HG02610 (cell line): ENCODE results near the gene LRPAP1.
A peak's percentile ranks its signal among the peaks of the same experiment; 100 is the strongest.
"Not testable (repeated sequence)": the region's sequence is repeated elsewhere in the genome, so short reads cannot be mapped to it uniquely, and the experiment has no call there.

ENCODE experiments used
- ATAC-seq: cut with Tn5 transposase; IDR thresholded peaks from one replicate; pipeline ENCODE4 v1.9.1; 2021; ENCODE audit warnings: mild to moderate bottlenecking, moderate library complexity; ENCODE audit not compliant: unreplicated experiment

Gene LRPAP1

DNA sequence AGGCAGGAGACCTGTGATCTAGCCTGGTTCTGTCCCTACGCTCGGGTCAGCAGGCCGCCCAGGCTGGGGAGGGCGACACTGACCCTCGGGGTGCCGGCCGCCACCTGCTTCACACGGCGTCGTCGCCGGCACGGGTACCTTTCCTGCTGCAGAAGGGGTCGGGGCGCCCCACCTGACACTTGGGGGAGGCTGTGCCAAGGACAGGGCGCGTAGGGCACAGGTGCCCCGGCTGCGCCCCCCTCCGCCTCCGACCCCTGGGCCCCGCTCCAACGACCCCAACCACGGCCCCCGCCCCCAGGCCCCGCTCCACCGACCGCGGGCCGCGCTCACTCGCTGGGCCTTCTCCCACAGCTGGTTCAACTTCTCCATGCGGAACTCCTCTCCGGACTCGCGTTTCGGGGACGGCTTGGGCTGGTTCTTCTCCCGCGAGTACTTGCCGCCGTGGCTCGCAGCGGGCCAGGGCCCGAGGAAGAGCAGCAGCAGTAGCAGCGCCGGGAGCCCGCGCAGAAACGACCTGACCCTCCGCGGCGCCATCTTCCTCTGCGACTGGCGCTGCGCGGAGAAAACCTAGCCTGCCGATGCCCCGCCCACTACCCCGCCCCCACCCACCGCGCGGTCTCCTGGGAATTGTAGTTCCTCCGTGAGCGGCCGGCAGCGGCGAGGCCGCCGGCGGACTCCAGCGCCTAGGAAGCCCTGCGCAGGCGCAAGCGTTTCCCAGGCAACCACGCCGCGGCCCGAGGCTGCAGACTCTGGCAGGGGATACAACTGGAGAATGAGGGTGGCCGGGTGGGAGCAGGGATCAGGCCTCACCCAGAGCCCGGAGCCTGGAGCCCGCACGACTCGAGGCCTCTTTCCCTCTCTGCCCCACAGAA is at the start of gene LRPAP1:
Gene LRPAP1, minus strand, starts transcription at position 544 of the 872 bp plus-strand sequence. Its CDS starts 10 bp downstream, at position 534.
- ATAC-seq, result peak; percentile 85

GRCh38 chr4:3581334-3582090 is 49.3 kb upstream of the LRPAP1 start:
- not testable (repeated sequence) for ATAC-seq

DNA sequence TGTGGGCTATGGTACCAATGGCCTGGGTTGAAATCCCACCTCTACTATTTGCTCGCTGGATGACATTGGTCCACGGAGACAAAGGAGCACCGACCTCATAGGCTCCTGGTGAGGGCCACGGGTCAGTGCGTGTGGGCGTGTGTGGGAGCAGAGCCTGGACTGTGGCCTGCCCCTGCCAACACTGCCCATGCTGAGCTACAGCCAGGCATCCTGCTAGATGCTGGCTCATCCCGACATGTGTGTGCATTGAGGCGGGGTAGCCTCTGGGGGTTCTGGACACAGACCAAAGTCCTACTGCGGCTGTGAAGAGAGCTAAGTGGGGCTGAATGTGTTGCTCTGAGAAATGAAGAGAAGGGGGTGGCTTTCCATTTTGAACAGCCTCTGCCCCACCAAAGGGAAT is 48.6 kb upstream of the LRPAP1 start:
- not testable (repeated sequence) for ATAC-seq

- not testable (repeated sequence) for ATAC-seq
These were observed 46.4 kb upstream of the LRPAP1 start for GRCh38 chr4:3578527-3579144.

GRCh38 chr4:3578052-3578451 is 45.8 kb upstream of the LRPAP1 start:
- not testable (repeated sequence) for ATAC-seq

- ATAC-seq, result not testable (repeated sequence)
These were observed 45.1 kb upstream of the LRPAP1 start for GRCh38 chr4:3577208-3577892.

DNA sequence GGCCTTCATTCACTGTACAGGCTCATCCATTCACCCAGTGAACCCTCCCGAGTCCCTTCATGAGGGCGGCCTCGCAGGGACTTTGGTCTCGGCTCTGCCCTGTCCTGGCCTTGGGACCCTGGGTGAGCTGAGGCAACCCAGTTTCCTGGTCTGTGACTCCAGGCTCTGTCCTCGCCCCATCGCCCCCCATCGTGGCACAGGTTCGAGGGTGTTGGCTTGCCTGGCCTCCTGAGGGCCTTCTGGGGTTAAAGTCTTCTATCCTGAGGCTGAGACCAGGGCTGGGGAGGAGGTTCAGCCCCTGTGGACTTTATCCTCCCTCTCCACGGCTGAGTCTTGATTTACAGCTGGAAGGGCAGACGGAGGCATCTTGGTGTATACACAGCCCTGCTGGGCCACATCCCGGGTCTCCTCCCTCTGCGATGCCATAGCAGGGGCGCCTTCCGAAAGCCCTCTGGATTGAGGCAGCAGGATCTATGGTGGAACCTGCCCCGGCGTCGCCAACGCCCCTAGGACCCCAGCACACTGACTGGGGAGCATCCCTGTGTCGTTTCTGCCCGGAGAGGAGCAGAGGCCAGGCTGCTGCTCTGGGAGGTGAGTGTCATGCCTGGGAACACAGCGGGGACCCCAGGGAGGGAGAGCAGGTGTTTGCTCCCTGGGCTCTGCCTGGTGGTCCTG is 44.4 kb upstream of the LRPAP1 start:
- ATAC-seq, result not testable (repeated sequence)

DNA sequence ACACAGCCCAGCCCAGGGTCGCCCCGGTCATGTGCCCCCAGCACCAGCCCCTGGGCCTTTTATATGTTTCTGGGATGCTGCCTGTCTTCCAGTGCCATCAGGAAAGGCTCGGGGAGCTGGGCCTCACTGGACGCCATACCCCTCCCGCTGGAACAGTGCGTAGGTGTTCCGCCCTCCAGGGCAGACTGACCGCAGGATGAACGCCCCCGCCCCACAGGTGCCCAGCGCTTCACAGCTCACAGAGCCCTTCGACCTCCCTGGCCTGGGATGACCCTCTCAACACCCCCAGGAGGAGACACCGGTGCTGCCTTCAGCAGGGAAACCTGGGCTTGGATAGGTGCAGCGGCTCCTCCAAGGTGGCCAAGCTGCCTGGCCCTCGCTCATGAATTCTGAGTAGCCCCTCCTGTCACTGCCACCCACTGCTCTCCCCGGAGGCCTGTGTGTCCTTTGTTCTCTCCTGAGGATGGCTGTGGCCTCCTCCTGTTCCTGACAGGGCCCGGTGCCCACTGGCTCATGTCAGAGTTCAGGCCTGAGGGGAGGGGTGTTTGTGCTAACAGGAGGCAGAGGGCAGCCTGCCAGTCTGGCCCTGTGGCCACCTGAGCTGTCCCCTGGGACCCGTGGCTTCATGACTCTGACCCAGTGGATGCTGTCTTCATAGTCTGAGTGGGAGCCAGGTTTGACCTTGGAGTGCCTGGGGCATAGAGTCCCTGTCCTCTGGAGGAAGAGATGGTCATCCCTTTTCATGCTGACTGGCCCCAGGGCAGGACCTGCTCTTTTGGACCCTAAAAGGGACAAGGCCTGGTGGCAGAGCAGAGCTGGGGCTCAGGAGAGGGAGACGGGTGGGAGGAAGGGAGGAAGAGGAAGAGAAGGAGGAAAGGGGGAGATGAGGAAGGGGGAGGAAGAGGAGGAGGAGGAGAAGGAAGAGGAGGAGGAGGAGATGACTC is 43.5 kb upstream of the LRPAP1 start:
- ATAC-seq, result not testable (repeated sequence)

- not testable (repeated sequence) for ATAC-seq
These were observed 42.6 kb upstream of the LRPAP1 start for GRCh38 chr4:3574865-3575264.

- not testable (repeated sequence) for ATAC-seq
These were observed 42.1 kb upstream of the LRPAP1 start for GRCh38 chr4:3574346-3574745.

- no peak for ATAC-seq
These were observed 40.9 kb upstream of the LRPAP1 start for GRCh38 chr4:3573131-3573530.

- ATAC-seq, result no peak
These were observed 40.1 kb upstream of the LRPAP1 start for GRCh38 chr4:3572363-3572762.

GRCh38 chr4:3571921-3572320 is 39.7 kb upstream of the LRPAP1 start:
- ATAC-seq, result no peak

DNA sequence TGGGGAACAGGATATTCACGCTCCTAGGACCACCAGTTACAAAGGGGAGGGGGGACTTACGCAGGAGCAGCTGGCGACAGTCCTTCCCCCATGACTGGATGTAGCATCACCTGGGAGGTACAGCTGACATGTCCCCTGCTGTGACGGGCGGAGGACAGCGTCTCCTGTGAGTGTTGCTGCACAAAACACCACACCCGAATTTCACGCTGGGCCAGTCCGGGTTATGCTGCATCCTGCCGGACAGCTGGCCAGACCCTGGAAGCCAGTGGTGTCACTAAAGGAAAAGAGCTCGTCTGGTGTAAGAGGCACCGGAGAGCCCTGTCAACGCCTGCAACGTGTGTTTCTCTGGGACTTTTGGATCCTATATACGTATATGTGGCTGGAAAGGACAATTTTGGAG is 38.7 kb upstream of the LRPAP1 start:
- ATAC-seq, result not testable (repeated sequence)

GRCh38 chr4:3569611-3570010 is 37.4 kb upstream of the LRPAP1 start:
- not testable (repeated sequence) for ATAC-seq

DNA sequence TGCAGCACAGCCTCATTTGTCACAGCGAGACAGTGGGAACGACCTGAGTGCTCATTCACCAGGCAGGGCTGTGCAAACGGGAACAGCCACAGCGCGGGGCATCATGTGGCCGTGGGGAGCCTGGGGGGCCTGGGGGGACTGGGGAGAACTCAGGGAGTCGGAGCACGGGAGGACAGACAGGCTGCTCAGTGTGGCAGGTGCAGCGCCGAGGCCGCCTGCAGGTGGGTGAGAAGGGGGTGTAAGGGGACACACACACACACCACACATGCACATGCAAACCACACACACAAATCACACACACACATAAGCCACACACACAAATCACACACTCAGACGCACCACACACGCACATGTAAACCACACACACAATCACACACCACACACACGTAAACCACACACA is 34.5 kb upstream of the LRPAP1 start:
- not testable (repeated sequence) for ATAC-seq

GRCh38 chr4:3566301-3566700 is 34.1 kb upstream of the LRPAP1 start:
- not testable (repeated sequence) for ATAC-seq

GRCh38 chr4:3564948-3565347 is 32.7 kb upstream of the LRPAP1 start:
- not testable (repeated sequence) for ATAC-seq

DNA sequence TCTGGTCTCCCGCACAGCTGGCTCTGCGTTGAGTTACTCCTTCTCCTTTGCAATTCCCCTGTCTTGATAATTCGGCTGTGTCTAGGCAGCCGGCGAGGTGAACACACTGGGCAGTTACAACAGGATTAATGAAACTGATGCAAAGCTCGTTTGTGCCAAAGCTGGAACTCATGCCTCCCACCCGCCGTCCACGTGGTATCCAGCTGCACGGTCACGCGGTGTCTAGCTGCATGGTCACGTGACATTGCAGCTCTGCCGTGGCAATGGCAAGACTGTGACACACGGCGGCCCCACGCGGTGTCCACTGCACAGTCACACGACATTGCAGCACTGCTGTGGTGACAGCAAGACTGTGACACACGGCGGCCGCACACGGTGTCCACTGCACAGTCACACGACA is 31.2 kb upstream of the LRPAP1 start:
- no peak for ATAC-seq
